Endothelial cell of umbilical vein (primary cell): ENCODE results near the gene ALG2.

Experiments
- CTCF ChIP-seq, 2 donors: IDR thresholded peaks; 1 replicate in 1 of 2; 2 replicates in 1 of 2; pipeline ENCODE4 v1.5.1; 2011; ENCODE audit warnings: low read length in 2 of 2, mild to moderate bottlenecking in 2 of 2, moderate library complexity in 2 of 2, control low read depth in 1 of 2, inconsistent platforms in 1 of 2, low read depth in 1 of 2; ENCODE audit not compliant: insufficient read depth in 1 of 2; ENCODE audit errors: extremely low read depth in 1 of 2
- EZH2 ChIP-seq: IDR thresholded peaks from 2 replicates; pipeline ENCODE4 v1.6.1; 2012; ENCODE audit warnings: borderline replicate concordance, low read depth, mild to moderate bottlenecking, moderate library complexity, low read length, inconsistent platforms; ENCODE audit not compliant: severe bottlenecking
- MAX ChIP-seq: IDR thresholded peaks from 2 replicates; pipeline ENCODE4 v1.6.1; 2011; ENCODE audit not compliant: insufficient read depth, insufficient read length
- MYC ChIP-seq: IDR thresholded peaks from one replicate; pipeline ENCODE4 v1.6.1; 2011; ENCODE audit warnings: mild to moderate bottlenecking, low read depth, low read length
- POLR2AphosphoS5 ChIP-seq: IDR thresholded peaks from 2 replicates; pipeline ENCODE4 v1.6.1; 2012; ENCODE audit warnings: low read depth, mild to moderate bottlenecking, control low read depth, low read length, moderate library complexity; ENCODE audit not compliant: insufficient read depth

GRCh38 chr9:99187311-99187710, 34.4 kb downstream of the ALG2 start:
- no peak for TF ChIP-seq POLR2AphosphoS5
- no peak for TF ChIP-seq CTCF (IDR thresholded peaks at IDR 0.05; ENCODE audit: extremely low read depth in 1 of 2, insufficient read depth in 1 of 2, low read depth in 1 of 2, low read length in 2 of 2)
- TF ChIP-seq MAX = no peak
- TF ChIP-seq EZH2 = no peak
- TF ChIP-seq MYC = no peak
